HG02852 (cell line): Measurements from ENCODE around the gene GNA12.
"Not testable (repeated sequence)": the region's sequence is repeated elsewhere in the genome, so short reads cannot be mapped to it uniquely, and the experiment has no call there.

Experiments used
- ATAC-seq: cut with Tn5 transposase; IDR thresholded peaks from one replicate; pipeline ENCODE4 v1.9.1; 2021; ENCODE audit warnings: mild to moderate bottlenecking, moderate library complexity; ENCODE audit not compliant: unreplicated experiment

Gene GNA12

DNA sequence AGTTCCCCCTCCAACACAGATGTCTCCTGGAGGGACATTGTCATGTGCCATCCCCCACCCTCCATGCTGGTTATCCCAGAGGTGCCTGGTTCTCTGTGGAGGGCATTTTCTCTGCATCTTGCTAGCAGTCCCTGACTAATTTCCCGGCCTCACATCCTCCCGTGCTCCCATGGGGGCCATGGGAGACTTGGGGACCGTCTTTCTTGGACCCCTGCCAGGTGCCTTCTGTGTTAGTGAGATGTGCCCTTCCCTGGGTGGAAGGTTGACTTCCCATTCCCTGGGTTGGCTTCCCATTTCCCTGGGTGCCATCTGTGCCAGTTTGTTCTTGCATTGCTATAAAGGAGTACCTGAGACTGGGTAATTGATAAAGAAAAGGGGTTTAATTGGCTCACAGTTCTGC, 22.5 kb upstream of the GNA12 start:
- no peak for ATAC-seq

- ATAC-seq, result no peak
These were observed 21.0 kb upstream of the GNA12 start for GRCh38 chr7:2864999-2865670.

GRCh38 chr7:2864204-2864985, 20.3 kb upstream of the GNA12 start:
- ATAC-seq, result no peak

DNA sequence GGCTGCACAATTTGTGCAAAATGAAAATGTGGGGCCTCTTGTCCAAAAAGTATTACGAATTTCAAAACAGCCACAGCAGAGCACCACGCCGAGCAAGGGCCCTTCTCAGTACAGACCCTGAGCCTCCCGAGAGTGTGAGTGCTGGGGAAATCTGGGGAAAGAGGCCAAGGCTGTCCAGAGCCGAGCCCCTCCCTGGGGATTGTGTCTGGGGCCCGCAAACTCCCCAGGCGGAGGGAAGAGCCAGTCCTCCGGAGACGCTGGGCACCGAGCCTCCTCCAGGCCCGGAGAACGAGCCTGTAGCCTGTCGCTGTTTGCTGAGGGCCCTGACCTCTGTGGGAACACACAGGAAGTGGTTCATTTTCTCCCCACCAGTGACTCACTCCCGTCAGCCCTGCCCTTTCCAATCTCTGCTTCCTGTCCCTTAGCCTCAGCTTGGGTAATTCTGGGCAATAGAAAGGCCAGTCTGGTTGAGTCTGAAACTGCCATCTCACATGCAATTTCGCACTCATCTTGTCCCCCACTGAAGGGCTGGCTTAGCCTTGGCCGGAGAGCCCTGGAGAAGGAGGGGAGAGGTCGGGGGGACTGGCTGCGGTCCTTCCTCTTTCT, 19.5 kb upstream of the GNA12 start:
- peak; percentile 93 for ATAC-seq

- no peak for ATAC-seq
These were observed 18.8 kb upstream of the GNA12 start for GRCh38 chr7:2862831-2863361.

DNA sequence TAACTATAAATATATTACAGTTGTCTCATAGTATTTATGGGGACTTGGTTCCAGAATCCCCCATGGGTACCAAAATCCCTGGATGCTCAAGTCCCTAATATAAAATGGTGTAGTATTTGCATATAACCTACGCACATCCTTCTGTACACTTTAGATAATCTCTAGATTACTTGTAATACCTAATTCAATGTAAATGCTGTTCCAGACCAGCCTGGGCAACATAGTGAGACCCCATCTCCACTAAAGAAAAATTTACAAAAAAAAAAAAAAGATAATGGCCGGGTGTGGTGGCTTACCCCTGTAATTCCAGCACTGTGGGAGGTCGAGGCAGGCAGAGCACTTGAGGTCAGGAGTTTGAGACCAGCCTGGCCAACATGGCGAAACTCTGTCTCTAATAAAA, 17.4 kb upstream of the GNA12 start:
- no peak for ATAC-seq

DNA sequence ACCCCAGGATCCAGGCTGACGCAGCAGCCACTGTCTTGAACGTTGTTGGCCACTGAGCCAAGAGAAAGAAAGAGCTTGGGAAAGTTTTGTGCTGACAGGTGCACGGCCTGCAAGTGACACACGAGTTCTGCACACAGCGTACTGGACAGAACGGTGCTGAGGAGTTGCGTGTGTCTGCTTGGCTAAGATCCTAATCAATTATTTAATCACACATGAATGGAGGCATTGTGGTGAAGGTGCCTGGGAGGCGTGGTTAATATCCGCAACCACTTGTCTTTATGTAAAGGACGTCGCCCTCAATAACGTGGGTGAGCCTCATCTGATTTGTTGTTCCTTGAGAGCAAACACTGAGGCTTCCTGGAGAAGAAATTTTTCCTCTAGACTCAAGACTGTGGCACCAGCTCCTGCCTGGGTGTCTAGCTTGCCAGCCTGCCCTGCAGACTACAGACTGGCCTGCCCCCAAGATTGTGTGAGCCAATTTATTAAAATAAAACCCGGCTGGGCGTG, 16.6 kb upstream of the GNA12 start:
- ATAC-seq, result no peak

- no peak for ATAC-seq
These were observed 15.8 kb upstream of the GNA12 start for GRCh38 chr7:2859952-2860351.

GRCh38 chr7:2858621-2859020, 14.5 kb upstream of the GNA12 start:
- ATAC-seq, result no peak

DNA sequence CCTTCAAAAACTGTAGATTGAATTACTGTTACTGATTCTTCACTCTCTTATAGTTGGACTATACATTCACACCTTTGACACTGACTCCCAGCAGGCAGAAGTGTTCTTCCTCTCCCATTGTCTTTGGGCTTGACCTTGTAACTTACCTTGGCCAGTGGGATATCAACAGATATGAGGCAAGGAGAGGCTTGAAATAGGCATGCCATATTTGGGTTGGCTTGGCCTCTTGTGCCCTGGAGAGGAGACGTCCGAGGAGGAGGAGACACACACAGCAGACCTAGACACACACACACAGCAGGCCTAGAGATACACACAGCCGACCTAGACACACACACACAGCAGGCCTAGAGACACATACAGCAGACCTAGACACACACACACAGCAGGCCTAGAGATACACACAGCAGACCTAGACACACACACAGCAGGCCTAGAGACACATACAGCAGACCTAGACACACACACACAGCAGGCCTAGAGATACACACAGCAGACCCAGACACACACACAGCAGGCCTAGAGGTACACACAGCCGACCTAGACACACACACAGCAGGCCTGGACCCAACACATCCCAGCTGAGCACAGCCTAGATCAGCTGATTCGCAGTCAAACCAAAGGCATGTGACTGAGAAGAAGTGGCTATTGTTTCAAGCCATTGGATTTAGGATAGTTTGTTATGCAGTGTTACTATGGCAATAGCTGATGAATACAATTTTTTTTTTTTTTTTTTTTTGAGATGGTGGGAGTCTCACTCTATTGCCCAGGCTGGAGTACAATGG, 12.5 kb upstream of the GNA12 start:
- ATAC-seq, result no peak

GRCh38 chr7:2855386-2855785, 11.3 kb upstream of the GNA12 start:
- no peak for ATAC-seq

- not testable (repeated sequence) for ATAC-seq
These were observed 9.4 kb upstream of the GNA12 start for GRCh38 chr7:2853552-2853951.

- ATAC-seq, result no peak
These were observed 9.0 kb upstream of the GNA12 start for GRCh38 chr7:2853147-2853546.

GRCh38 chr7:2851497-2851896, 7.4 kb upstream of the GNA12 start:
- peak; percentile 77 for ATAC-seq

- ATAC-seq, result no peak
These were observed 6.0 kb upstream of the GNA12 start for GRCh38 chr7:2849941-2850766.

- ATAC-seq, result no peak
These were observed 1.0 kb upstream of the GNA12 start for GRCh38 chr7:2845034-2845592.

- ATAC-seq, result peak; percentile 17
These were observed 376 bp downstream of the GNA12 start for GRCh38 chr7:2843711-2844152.

DNA sequence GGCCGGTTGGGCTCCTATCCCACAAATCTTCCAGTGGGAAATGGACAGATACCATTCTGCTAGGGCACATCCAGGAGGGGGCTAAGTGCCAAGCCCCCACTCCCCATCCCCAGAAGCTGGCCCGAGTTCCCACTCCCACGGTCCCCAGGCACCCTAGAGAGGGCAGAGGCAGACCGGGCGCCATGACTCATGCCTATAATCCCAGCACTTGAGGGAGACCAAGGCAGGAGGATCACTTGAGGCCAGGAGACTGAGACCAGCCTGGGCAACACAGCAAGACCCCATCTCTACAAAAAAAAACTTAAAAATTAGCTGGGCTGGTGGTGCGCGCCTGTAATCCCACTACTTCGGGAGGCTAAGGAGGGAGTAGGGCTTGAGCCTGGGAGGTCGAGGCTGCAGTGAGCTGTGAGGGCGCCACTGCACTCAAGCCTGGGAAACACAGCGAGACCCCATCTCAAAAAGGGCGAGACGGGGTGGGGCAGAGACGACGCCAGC, 870 bp downstream of the GNA12 start:
- no peak for ATAC-seq

DNA sequence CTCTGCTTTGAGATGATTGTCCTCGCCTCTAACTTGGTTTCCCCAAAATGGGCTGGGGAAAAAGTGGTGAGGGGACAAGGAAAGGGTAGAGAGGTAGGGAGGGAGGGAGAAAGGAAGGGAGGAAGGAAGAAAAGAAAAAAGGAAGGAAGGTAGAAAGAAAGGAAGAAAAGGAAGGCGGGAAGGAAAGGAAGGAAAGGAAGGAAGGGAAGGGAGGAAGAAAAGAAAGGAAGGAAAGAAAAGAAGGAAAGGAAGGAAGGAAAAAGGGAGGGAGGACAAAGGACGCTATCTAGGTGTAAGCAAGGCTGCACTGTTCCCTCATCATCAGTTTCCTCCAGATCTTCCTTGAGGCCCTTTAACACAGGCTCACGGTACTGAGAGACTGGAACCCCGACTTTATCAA, 2.2 kb downstream of the GNA12 start:
- no peak for ATAC-seq
